MG63 (cell line): ENCODE results near the gene SREBF1. TPM values are rescaled to one million over a fixed set of nuclear protein-coding genes. Genes with fewer than 3 reads are reported as not detected.

Source experiments
- DNase-seq: peaks from one replicate; pipeline ENCODE4 v3.0.0-alpha.2; 2020
- H3K27me3 ChIP-seq: fragments of 250-450 bp; sonication (Bioruptor Pico); 2 replicates; pipeline ENCODE4 v1.5.1; 2020; ENCODE audit warnings: mild to moderate bottlenecking, moderate library complexity
- H3K36me3 ChIP-seq: fragments of 250-450 bp; sonication (Bioruptor Pico); 2 replicates; pipeline ENCODE4 v1.5.1; 2020; ENCODE audit warnings: mild to moderate bottlenecking, moderate library complexity
- H3K4me3 ChIP-seq: fragments of 250-450 bp; sonication (Bioruptor Pico); 2 replicates; pipeline ENCODE4 v1.5.1; 2020; ENCODE audit warnings: mild to moderate bottlenecking, moderate library complexity
- H3K9me3 ChIP-seq: fragments of 250-450 bp; sonication (Bioruptor Pico); 2 replicates; pipeline ENCODE4 v1.5.1; 2020; ENCODE audit warnings: mild to moderate bottlenecking, moderate library complexity
- total RNA-seq: library from RNA; depleted of rRNA; stranded (reverse); fragments of >200 nt; shearing (Covaris generic); gene quantifications from 2 replicates; pipeline ENCODE4 v1.2.3, GENCODE V29; 2014; ENCODE audit warnings: low replicate concordance; rRNA removed

The SREBF1 gene
- total RNA-seq, 1 experiment from 2014 or later = 59.3 TPM

GRCh38 chr17:17769869-17770631 lies 66.7 kb downstream of the SREBF1 start:
- Histone ChIP-seq H3K4me3 (no peak overlapping the region), H3K36me3 (no peaks in the 10 kb centered on the region), H3K9me3 (no peaks in the 10 kb centered on the region), H3K27me3 (no peaks in the 10 kb centered on the region)
- DNase-seq = no peak

- H3K4me3 ChIP-seq = no peak overlapping the region
These were observed 68.2 kb downstream of the SREBF1 start for GRCh38 chr17:17768424-17769088.

GRCh38 chr17:17767887-17768418 lies 68.8 kb downstream of the SREBF1 start:
- H3K4me3 ChIP-seq = no peak overlapping the region
- no peaks in the 10 kb centered on the region for H3K9me3 ChIP-seq
- DNase-seq = no peak
- H3K27me3 ChIP-seq = no peaks in the 10 kb centered on the region
- no peaks in the 10 kb centered on the region for H3K36me3 ChIP-seq

More at GRCh38 chr17:17768424-17769088, 68.2 kb downstream of the SREBF1 start:
- Histone ChIP-seq H3K9me3 (no peaks in the 10 kb centered on the region), H3K36me3 (no peaks in the 10 kb centered on the region), H3K27me3 (no peaks in the 10 kb centered on the region)
- peak; percentile 29 for DNase-seq

- DNase-seq = no peak
- Histone ChIP-seq H3K36me3 (no peaks in the 10 kb centered on the region), H3K4me3 (no peak overlapping the region), H3K9me3 (no peaks in the 10 kb centered on the region), H3K27me3 (no peaks in the 10 kb centered on the region)
These were observed 69.5 kb downstream of the SREBF1 start for GRCh38 chr17:17767154-17767869.

- no peaks in the 10 kb centered on the region for H3K36me3 ChIP-seq
- H3K27me3 ChIP-seq = no peaks in the 10 kb centered on the region
- no peaks in the 10 kb centered on the region for H3K9me3 ChIP-seq
- no peak for DNase-seq
- H3K4me3 ChIP-seq = no peak overlapping the region
These were observed 70.1 kb downstream of the SREBF1 start for GRCh38 chr17:17766744-17767120.

GRCh38 chr17:17766077-17766743 lies 70.6 kb downstream of the SREBF1 start:
- Histone ChIP-seq H3K4me3 (no peak overlapping the region), H3K27me3 (no peaks in the 10 kb centered on the region), H3K9me3 (no peaks in the 10 kb centered on the region), H3K36me3 (no peaks in the 10 kb centered on the region)
- no peak for DNase-seq

- Histone ChIP-seq H3K36me3 (no peaks in the 10 kb centered on the region), H3K4me3 (no peak overlapping the region), H3K27me3 (no peaks in the 10 kb centered on the region), H3K9me3 (no peaks in the 10 kb centered on the region)
- no peak for DNase-seq
These were observed 71.3 kb downstream of the SREBF1 start for GRCh38 chr17:17765359-17766076.

- Histone ChIP-seq H3K4me3 (no peak overlapping the region), H3K27me3 (no peaks in the 10 kb centered on the region)
These were observed 73.1 kb downstream of the SREBF1 start for GRCh38 chr17:17763734-17764133.

GRCh38 chr17:17763136-17763535 lies 73.7 kb downstream of the SREBF1 start:
- no peaks in the 10 kb centered on the region for H3K27me3 ChIP-seq
- DNase-seq = no peak
- no peaks in the 10 kb centered on the region for H3K9me3 ChIP-seq
- no peaks in the 10 kb centered on the region for H3K36me3 ChIP-seq
- no peak overlapping the region for H3K4me3 ChIP-seq

More at GRCh38 chr17:17763734-17764133, 73.1 kb downstream of the SREBF1 start:
- no peaks in the 10 kb centered on the region for H3K9me3 ChIP-seq
- no peak for DNase-seq
- no peaks in the 10 kb centered on the region for H3K36me3 ChIP-seq

- H3K36me3 ChIP-seq = no peaks in the 10 kb centered on the region
- H3K27me3 ChIP-seq = no peaks in the 10 kb centered on the region
- H3K4me3 ChIP-seq = no peak overlapping the region
- H3K9me3 ChIP-seq = no peaks in the 10 kb centered on the region
- no peak for DNase-seq
These were observed 74.1 kb downstream of the SREBF1 start for GRCh38 chr17:17762744-17763105.

Other genes starting within 250 kb of the SREBF1 start
- 39.9 and 53.5 TPM in 2 replicates for gene PEMT, start 245.3 kb downstream of the SREBF1 start, total RNA-seq
- 2.9 and 7.1 TPM in 2 replicates for gene RAI1, start 155.5 kb downstream of the SREBF1 start, total RNA-seq
- 8.3 and 12.8 TPM in 2 replicates for gene TOM1L2, start 135.4 kb upstream of the SREBF1 start, total RNA-seq
- 1.3 TPM in 1 of 2 replicates, not detected in the other for gene DRC3, start 135.9 kb upstream of the SREBF1 start, total RNA-seq
- gene ATPAF2, start 202.2 kb upstream of the SREBF1 start, total RNA-seq = 12.5 and 39.0 TPM in 2 replicates
- gene GID4, start 202.4 kb upstream of the SREBF1 start, total RNA-seq = 3.2 and 4.2 TPM in 2 replicates